ENCODE results near the gene GRIA4. TPM values are rescaled to one million over a fixed set of nuclear protein-coding genes. Genes with fewer than 3 reads are reported as not detected.

The GRIA4 gene
- total RNA-seq, 1 experiment from 2014 or later, result not detected

DNA sequence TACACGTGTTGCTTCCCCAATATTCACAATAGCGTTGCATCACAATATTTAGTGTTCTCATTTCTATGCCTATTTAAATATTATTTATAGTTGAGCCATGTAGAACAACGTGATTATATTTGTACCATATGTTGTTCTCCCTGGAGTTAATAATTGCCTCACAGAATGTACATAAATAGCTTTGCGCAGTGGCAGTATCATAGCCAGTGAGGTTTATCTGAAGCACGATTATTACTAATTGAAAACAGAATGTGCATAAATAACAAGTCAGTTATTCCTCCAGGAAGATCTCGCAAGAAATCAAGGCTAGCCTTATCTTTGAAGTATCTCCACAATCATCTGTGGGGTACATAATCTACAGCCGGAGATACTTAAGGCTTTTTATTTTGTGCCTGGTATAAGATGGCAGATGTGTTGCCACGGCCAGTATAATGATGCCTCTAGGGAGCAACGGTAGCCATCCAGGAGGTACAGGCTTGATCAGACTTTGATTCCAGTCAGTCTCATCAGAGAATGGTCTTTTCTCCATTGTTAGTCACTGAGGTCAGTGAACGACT is 214.7 kb downstream of the GRIA4 start:
- no peaks in the 10 kb centered on the region for H3K4me1 ChIP-seq (ENCODE audit: insufficient read depth, low read length, poor library complexity, severe bottlenecking)
- TF ChIP-seq EZH2 (IDR thresholded peaks at IDR 0.05; ENCODE audit: borderline replicate concordance, low read depth, low read length, poor library complexity, severe bottlenecking) (no peak), CTCF (conservative IDR thresholded peaks at IDR 0.05; ENCODE audit: low read depth, low read length) (no peak)
- no peak overlapping the region for H3K27ac ChIP-seq (ENCODE audit: low read depth, low read length, poor library complexity, severe bottlenecking)
- no TSS peak for BruUV-seq (replicated peaks)
- CTCF ChIA-PET, result no interaction called here
- intact Hi-C loops (cut with micrococcal nuclease; ENCODE audit: unreplicated experiment), result no loop called here
- H3K4me3 ChIP-seq (ENCODE audit: low read depth, low read length, poor library complexity, severe bottlenecking), result no peak overlapping the region
- no peaks in the 10 kb centered on the region for H3K9me3 ChIP-seq (ENCODE audit: low read depth, low read length, poor library complexity, severe bottlenecking)
- no peaks in the 10 kb centered on the region for H3K36me3 ChIP-seq (ENCODE audit: insufficient read depth, low read length, poor library complexity, severe bottlenecking)
- no peak for DNase-seq (ENCODE audit: low spot score)
- POLR2A ChIA-PET (ENCODE audit: low non-redundant PET), result no interaction called here
- H3K27me3 ChIP-seq (replicated peaks; ENCODE audit: insufficient read depth, low read depth, low read length, poor library complexity), result no peaks in the 10 kb centered on the region

GRCh38 chr11:105825141-105825540 is 215.3 kb downstream of the GRIA4 start:
- CTCF ChIA-PET, result no interaction called here
- BruUV-seq (replicated peaks), result no TSS peak
- POLR2A ChIA-PET (ENCODE audit: low non-redundant PET), result no interaction called here
- Histone ChIP-seq H3K9me3 (ENCODE audit: low read depth, low read length, poor library complexity, severe bottlenecking) (no peaks in the 10 kb centered on the region), H3K27ac (ENCODE audit: low read depth, low read length, poor library complexity, severe bottlenecking) (no peak overlapping the region), H3K27me3 (replicated peaks; ENCODE audit: insufficient read depth, low read depth, low read length, poor library complexity) (no peaks in the 10 kb centered on the region), H3K4me3 (ENCODE audit: low read depth, low read length, poor library complexity, severe bottlenecking) (no peak overlapping the region), H3K4me1 (ENCODE audit: insufficient read depth, low read length, poor library complexity, severe bottlenecking) (no peaks in the 10 kb centered on the region), H3K36me3 (ENCODE audit: insufficient read depth, low read length, poor library complexity, severe bottlenecking) (no peaks in the 10 kb centered on the region)
- intact Hi-C loops (cut with micrococcal nuclease; ENCODE audit: unreplicated experiment), result no loop called here
- TF ChIP-seq CTCF (conservative IDR thresholded peaks at IDR 0.05; ENCODE audit: low read depth, low read length) (no peak), EZH2 (IDR thresholded peaks at IDR 0.05; ENCODE audit: borderline replicate concordance, low read depth, low read length, poor library complexity, severe bottlenecking) (no peak)
- DNase-seq (ENCODE audit: low spot score), result no peak

GRCh38 chr11:105827906-105828305 is 218.0 kb downstream of the GRIA4 start:
- TF ChIP-seq CTCF (conservative IDR thresholded peaks at IDR 0.05; ENCODE audit: low read depth, low read length) (no peak), EZH2 (IDR thresholded peaks at IDR 0.05; ENCODE audit: borderline replicate concordance, low read depth, low read length, poor library complexity, severe bottlenecking) (no peak)
- DNase-seq (ENCODE audit: low spot score), result no peak
- no TSS peak for BruUV-seq (replicated peaks)
- POLR2A ChIA-PET (ENCODE audit: low non-redundant PET), result no interaction called here
- no peaks in the 10 kb centered on the region for H3K9me3 ChIP-seq (ENCODE audit: low read depth, low read length, poor library complexity, severe bottlenecking)
- no peaks in the 10 kb centered on the region for H3K36me3 ChIP-seq (ENCODE audit: insufficient read depth, low read length, poor library complexity, severe bottlenecking)
- H3K27me3 ChIP-seq (replicated peaks; ENCODE audit: insufficient read depth, low read depth, low read length, poor library complexity), result peaks cover under 1% of the 10 kb centered on the region
- CTCF ChIA-PET, result no interaction called here
- no peak overlapping the region for H3K4me3 ChIP-seq (ENCODE audit: low read depth, low read length, poor library complexity, severe bottlenecking)
- H3K4me1 ChIP-seq (ENCODE audit: insufficient read depth, low read length, poor library complexity, severe bottlenecking), result no peaks in the 10 kb centered on the region
- H3K27ac ChIP-seq (ENCODE audit: low read depth, low read length, poor library complexity, severe bottlenecking), result no peak overlapping the region
- intact Hi-C loops (cut with micrococcal nuclease; ENCODE audit: unreplicated experiment), result no loop called here

All from A673 (cell line).